HCT116 (cell line): ENCODE results near the gene PLEKHA6. TPM values are rescaled to one million over a fixed set of nuclear protein-coding genes. Genes with fewer than 3 reads are reported as not detected.

Experiments used
- ATAC-seq: fragments of 200-7000 bp; cut with Tn5 transposase; 2 replicates; pipeline ENCODE4 v1.9.1; 2020; ENCODE audit warnings: mild to moderate bottlenecking, moderate library complexity
- BruUV-seq: library from RNA; stranded (reverse); fragments of 400-500 nt; replicated peaks from 2 replicates; lab custom pipeline; 2021; lab: Mats Ljungman, UMichigan
- CTCF ChIA-PET: fragments of 300-600 bp; sonication (Branson Sonifier 250); formaldehyde crosslinking; loops from one replicate; lab custom pipeline; 2021; ENCODE audit warnings: antibody characterized with exemption; lab: Charles Lee
- POLR2A ChIA-PET: fragments of 300-600, 350-600 bp; sonication (Branson Sonifier 250); formaldehyde crosslinking; loops from one replicate; lab custom pipeline; 2021; ENCODE audit warnings: antibody characterized with exemption; lab: Charles Lee
- RAD21 ChIA-PET, 2 experiments: fragments of 300-600 bp; sonication (Branson Sonifier 250); formaldehyde crosslinking; loops; one replicate each; lab custom pipeline; 2023; ENCODE audit warnings: low total read pairs in 2 of 2; ENCODE audit not compliant: uncharacterized antibody in 2 of 2, unreplicated experiment in 2 of 2, low non-redundant PET in 1 of 2; lab: Charles Lee
- DNase-seq: peaks from one replicate; pipeline ENCODE4 v3.0.0-alpha.2; 2010; ENCODE audit warnings: low read depth, low spot score
- H2AFZ ChIP-seq: fragments of 200-600 bp; shearing (Covaris generic), sonication (generic); 2 replicates; pipeline ENCODE4 v1.6.1; 2017; ENCODE audit warnings: low read depth, mixed run types, mixed read lengths, antibody characterized with exemption, low read length; ENCODE audit not compliant: poor library complexity, severe bottlenecking
- H3K27ac ChIP-seq: 2 replicates; pipeline ENCODE4 v1.5.1; 2012; ENCODE audit warnings: low read depth, low read length
- H3K27me3 ChIP-seq: fragments of 200-600 bp; sonication (generic); 2 replicates; pipeline ENCODE4 v1.6.1; 2016; ENCODE audit warnings: mixed run types, low read length, mixed read lengths; ENCODE audit not compliant: insufficient read depth
- H3K36me3 ChIP-seq, 2 experiments: fragments of 200-500 bp in 1 of 2; fragments of 200-600 bp in 1 of 2; sonication (Bioruptor generic) in 1 of 2; sonication (generic) in 1 of 2; 2 replicates each; pipeline versions ENCODE4 v1.5.1 to v1.6.1; 2014 to 2016; ENCODE audit warnings: low read length in 2 of 2, inconsistent platforms in 1 of 2, mixed read lengths in 1 of 2, mixed run types in 1 of 2; ENCODE audit not compliant: insufficient read depth in 2 of 2, control insufficient read depth in 1 of 2
- H3K4me1 ChIP-seq, 2 experiments: fragments of 200-600 bp in 1 of 2; sonication (generic) in 1 of 2; 2 replicates each; pipeline versions ENCODE4 v1.5.1 to v1.6.1; 2012 to 2017; ENCODE audit warnings: low read length in 2 of 2, inconsistent platforms in 1 of 2, mild to moderate bottlenecking in 1 of 2, mixed read lengths in 1 of 2, mixed run types in 1 of 2, moderate library complexity in 1 of 2; ENCODE audit not compliant: insufficient read depth in 2 of 2, control insufficient read depth in 1 of 2
- H3K4me2 ChIP-seq: fragments of 200-600 bp; sonication (generic); 2 replicates; pipeline ENCODE4 v1.6.1; 2017; ENCODE audit warnings: mixed run types, low read length, mixed read lengths
- H3K4me3 ChIP-seq, 2 experiments: fragments of 200-600 bp in 1 of 2; sonication (generic) in 1 of 2; replicated peaks in 1 of 2; 2 replicates each; pipeline ENCODE4 v1.5.1; 2011 to 2016; ENCODE audit warnings: low read length in 2 of 2, control low read depth in 1 of 2, low read depth in 1 of 2, mild to moderate bottlenecking in 1 of 2, mixed read lengths in 1 of 2, mixed run types in 1 of 2
- H3K79me2 ChIP-seq: fragments of 200-600 bp; sonication (generic); 2 replicates; pipeline ENCODE4 v1.6.1; 2017; ENCODE audit warnings: mild to moderate bottlenecking, mixed run types, low read length, moderate library complexity, mixed read lengths; ENCODE audit not compliant: insufficient read depth
- H3K9ac ChIP-seq: fragments of 200-600 bp; sonication (generic); 2 replicates; pipeline ENCODE4 v1.6.1; 2016; ENCODE audit warnings: low read length, mixed read lengths
- H3K9me2 ChIP-seq: fragments of 200-600 bp; sonication (generic), shearing (Covaris generic); 2 replicates; pipeline ENCODE4 v1.6.1; 2017; ENCODE audit warnings: mixed run types, mild to moderate bottlenecking, moderate library complexity; ENCODE audit not compliant: insufficient read depth
- H3K9me3 ChIP-seq, 2 experiments: fragments of 200-500 bp in 1 of 2; fragments of 200-600 bp in 1 of 2; sonication (Bioruptor generic) in 1 of 2; sonication (generic) in 1 of 2; 2 replicates each; pipeline ENCODE4 v1.6.1; 2014 to 2017; ENCODE audit warnings: low read length in 2 of 2, mixed read lengths in 2 of 2, inconsistent platforms in 1 of 2, low read depth in 1 of 2, mild to moderate bottlenecking in 1 of 2, mixed run types in 1 of 2, moderate library complexity in 1 of 2; ENCODE audit not compliant: control insufficient read depth in 1 of 2, insufficient read depth in 1 of 2
- H4K20me1 ChIP-seq: fragments of 200-600 bp; sonication (generic), shearing (Covaris generic); 2 replicates; pipeline ENCODE4 v1.6.1; 2017; ENCODE audit warnings: mixed run types, mild to moderate bottlenecking, moderate library complexity; ENCODE audit not compliant: insufficient read depth
- ATF3 ChIP-seq: IDR thresholded peaks from 2 replicates; pipeline ENCODE4 v1.6.1; 2012
- CBX3 ChIP-seq: IDR thresholded peaks from 2 replicates; pipeline ENCODE4 v1.6.1; 2012; ENCODE audit warnings: low read depth
- EGR1 ChIP-seq: IDR thresholded peaks from 2 replicates; pipeline ENCODE4 v1.6.1; 2012; ENCODE audit warnings: low read depth
- FOSL1 ChIP-seq: IDR thresholded peaks from 2 replicates; pipeline ENCODE4 v1.6.1; 2012; ENCODE audit warnings: low read depth
- JUND ChIP-seq: IDR thresholded peaks from 2 replicates; pipeline ENCODE4 v1.6.1; 2012
- POLR2A ChIP-seq: IDR thresholded peaks from 2 replicates; pipeline ENCODE4 v1.7.0; 2011; ENCODE audit warnings: borderline replicate concordance; ENCODE audit not compliant: insufficient read depth, insufficient read length; ENCODE audit errors: extremely low read depth
- POLR2AphosphoS5 ChIP-seq: IDR thresholded peaks from 2 replicates; pipeline ENCODE4 v1.6.1; 2011; ENCODE audit warnings: mild to moderate bottlenecking, low read depth, low read length, moderate library complexity
- RAD21 ChIP-seq: IDR thresholded peaks from 2 replicates; pipeline ENCODE4 v1.6.1; 2012; ENCODE audit warnings: low read depth, mild to moderate bottlenecking
- REST ChIP-seq: IDR thresholded peaks from 2 replicates; pipeline ENCODE4 v1.6.1; 2012; ENCODE audit warnings: low read depth
- SIN3A ChIP-seq: IDR thresholded peaks from 2 replicates; pipeline ENCODE4 v1.6.1; 2012; ENCODE audit warnings: low read depth
- SRF ChIP-seq: IDR thresholded peaks from 2 replicates; pipeline ENCODE4 v1.6.1; 2012; ENCODE audit warnings: low read depth
- YY1 ChIP-seq: IDR thresholded peaks from 2 replicates; pipeline ENCODE4 v1.6.1; 2011; ENCODE audit warnings: low read length, low read depth, moderate library complexity, mild to moderate bottlenecking; ENCODE audit not compliant: insufficient replicate concordance; ENCODE audit errors: extremely low read depth
- ZFX ChIP-seq: fragments of 450-650 bp; IDR thresholded peaks from 2 replicates; pipeline ENCODE4 v1.6.1; 2017
- ZNF274 ChIP-seq: fragments of 200-500 bp; sonication (Bioruptor generic); IDR thresholded peaks from 2 replicates; pipeline ENCODE4 v1.6.1; 2014; ENCODE audit warnings: mild to moderate bottlenecking, low read depth, low read length, inconsistent platforms
- intact Hi-C: fragments of 100-400 bp; cut with micrococcal nuclease; formaldehyde crosslinking; loops from 2 replicates; pipeline ENCODE4 v1.10.0; 2022
- total RNA-seq: library from RNA; stranded (reverse); gene quantifications from one replicate; pipeline ENCODE4 v1.2.1, GENCODE V29; 2021; ENCODE audit not compliant: unreplicated experiment
- TF ChIP-seq, protein P1 (sequence below): IDR thresholded peaks from 2 replicates; pipeline ENCODE4 v1.6.1; 2012
- TF ChIP-seq, protein P2 (sequence below): IDR thresholded peaks from 2 replicates; pipeline ENCODE4 v1.6.1; 2011; ENCODE audit warnings: mild to moderate bottlenecking, low read length, moderate library complexity; ENCODE audit not compliant: insufficient replicate concordance; ENCODE audit errors: extremely low read depth

PLEKHA6 gene
- total RNA-seq, 1 experiment from 2014 or later, result 13.1 TPM

- Histone ChIP-seq H3K79me2 (no peaks in the 10 kb centered on the region), H4K20me1 (no peaks in the 10 kb centered on the region), H3K9ac (no peak overlapping the region), H3K9me3 (no peaks in the 10 kb centered on the region), H3K4me2 (no peak overlapping the region), H3K4me3 (no peak overlapping the region), H3K4me1 (peaks cover 0 to 15% of the 10 kb centered on the region in 2 experiments; a peak in 2 of 4 replicates), H2AFZ (no peak overlapping the region), H3K36me3 (no peaks in the 10 kb centered on the region), H3K27me3 (no peaks in the 10 kb centered on the region), H3K27ac (no peak overlapping the region), H3K9me2 (no peaks in the 10 kb centered on the region)
- DNase-seq, result no peak
- ChIA-PET POLR2A (no interaction called here), CTCF (no interaction called here), RAD21 (interaction anchor here in 1 of 2 experiments (1.1 kb wide), 1 partner anchor 18 kb away, joined by 3 read pairs; no protein-coding TSS in a partner anchor)
- no peak for TF ChIP-seq YY1
- ATAC-seq, result no peak
- no TSS peak for BruUV-seq
- intact Hi-C loops, result no loop called here
These were observed 178.6 kb downstream of the PLEKHA6 start for GRCh38 chr1:204181116-204181515.

GRCh38 chr1:204180133-204180532, 179.6 kb downstream of the PLEKHA6 start:
- H3K9ac ChIP-seq, result no peak overlapping the region
- BruUV-seq, result no TSS peak
- H3K27ac ChIP-seq, result no peak overlapping the region
- H3K79me2 ChIP-seq, result no peaks in the 10 kb centered on the region
- ChIA-PET RAD21 (interaction anchor here in 1 of 2 experiments (1.1 kb wide), 1 partner anchor 17 kb away, joined by 3 read pairs; no protein-coding TSS in a partner anchor), POLR2A (no interaction called here), CTCF (interaction anchor here (1.7 kb wide), 1 partner anchor 27 kb away, joined by 5 read pairs; no protein-coding TSS in a partner anchor)
- H3K4me2 ChIP-seq, result no peak overlapping the region
- H3K9me2 ChIP-seq, result no peaks in the 10 kb centered on the region
- DNase-seq (no peak), ATAC-seq (no peak)
- intact Hi-C loops, result no loop called here
- no peak overlapping the region for H3K4me3 ChIP-seq
- H3K4me1 ChIP-seq, result peaks cover under 1 to 25% of the 10 kb centered on the region in 2 experiments; a peak in 3 of 4 replicates
- H2AFZ ChIP-seq, result no peak overlapping the region
- H4K20me1 ChIP-seq, result no peaks in the 10 kb centered on the region
- H3K27me3 ChIP-seq, result no peaks in the 10 kb centered on the region
- H3K9me3 ChIP-seq, result no peaks in the 10 kb centered on the region
- no peaks in the 10 kb centered on the region for H3K36me3 ChIP-seq
- TF ChIP-seq, protein P1, sequence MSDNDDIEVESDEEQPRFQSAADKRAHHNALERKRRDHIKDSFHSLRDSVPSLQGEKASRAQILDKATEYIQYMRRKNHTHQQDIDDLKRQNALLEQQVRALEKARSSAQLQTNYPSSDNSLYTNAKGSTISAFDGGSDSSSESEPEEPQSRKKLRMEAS, result no peak
- TF ChIP-seq ZNF274 (no peak), SIN3A (no peak), ZFX (no peak), SRF (no peak), EGR1 (no peak), REST (no peak), CBX3 (no peak), JUND (no peak), YY1 (no peak), POLR2AphosphoS5 (no peak), POLR2A (no peak), ATF3 (no peak), FOSL1 (no peak), RAD21 (no peak)
- TF ChIP-seq, protein P2, sequence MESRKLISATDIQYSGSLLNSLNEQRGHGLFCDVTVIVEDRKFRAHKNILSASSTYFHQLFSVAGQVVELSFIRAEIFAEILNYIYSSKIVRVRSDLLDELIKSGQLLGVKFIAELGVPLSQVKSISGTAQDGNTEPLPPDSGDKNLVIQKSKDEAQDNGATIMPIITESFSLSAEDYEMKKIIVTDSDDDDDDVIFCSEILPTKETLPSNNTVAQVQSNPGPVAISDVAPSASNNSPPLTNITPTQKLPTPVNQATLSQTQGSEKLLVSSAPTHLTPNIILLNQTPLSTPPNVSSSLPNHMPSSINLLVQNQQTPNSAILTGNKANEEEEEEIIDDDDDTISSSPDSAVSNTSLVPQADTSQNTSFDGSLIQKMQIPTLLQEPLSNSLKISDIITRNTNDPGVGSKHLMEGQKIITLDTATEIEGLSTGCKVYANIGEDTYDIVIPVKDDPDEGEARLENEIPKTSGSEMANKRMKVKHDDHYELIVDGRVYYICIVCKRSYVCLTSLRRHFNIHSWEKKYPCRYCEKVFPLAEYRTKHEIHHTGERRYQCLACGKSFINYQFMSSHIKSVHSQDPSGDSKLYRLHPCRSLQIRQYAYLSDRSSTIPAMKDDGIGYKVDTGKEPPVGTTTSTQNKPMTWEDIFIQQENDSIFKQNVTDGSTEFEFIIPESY, result no peak
